K562 (cell line): ENCODE results near the gene AOC1. TPM values are rescaled to one million over a fixed set of nuclear protein-coding genes. Genes with fewer than 3 reads are reported as not detected.

Source experiments
- BHLHE40 ChIP-seq: IDR thresholded peaks from 2 replicates; pipeline ENCODE4 v1.6.1; 2011; ENCODE audit warnings: low read length, improper control_type of control experiment
- FOXA3 ChIP-seq, 2 experiments: fragments of 450-650 bp in 1 of 2; sonication (generic) in 1 of 2; formaldehyde crosslinking; IDR thresholded peaks in 1 of 2; conservative IDR thresholded peaks in 1 of 2; 2 replicates each; pipeline versions ENCODE4 v1.4.0 to v1.8.0; 2020 to 2022; ENCODE audit warnings: mild to moderate bottlenecking in 2 of 2, missing genetic modification reagents in 1 of 2
- FOXJ3 ChIP-seq: sonication (generic); formaldehyde crosslinking; IDR thresholded peaks from 2 replicates; pipeline ENCODE4 v1.4.0; 2020; ENCODE audit warnings: mild to moderate bottlenecking, missing genetic modification reagents
- HDAC1 ChIP-seq, 2 experiments: fragments of 450-650 bp; IDR thresholded peaks; 2 replicates each; pipeline ENCODE4 v1.6.1; 2016 to 2017; ENCODE audit warnings: inconsistent platforms in 1 of 2, mild to moderate bottlenecking in 1 of 2, moderate library complexity in 1 of 2
- HMG20B ChIP-seq: fragments of 250-450 bp; sonication (Bioruptor Pico); IDR thresholded peaks from 2 replicates; pipeline ENCODE4 v1.5.0; 2021; ENCODE audit warnings: mild to moderate bottlenecking
- RAD21 ChIP-seq, 2 experiments: fragments of 250-450 bp in 1 of 2; fragments of 450-650 bp in 1 of 2; sonication (Bioruptor Pico) in 1 of 2; formaldehyde crosslinking in 1 of 2; IDR thresholded peaks in 1 of 2; conservative IDR thresholded peaks in 1 of 2; 2 replicates each; pipeline versions ENCODE4 v1.4.0 to v1.8.0; 2020 to 2022; ENCODE audit warnings: mild to moderate bottlenecking in 2 of 2, moderate library complexity in 1 of 2
- ZNF384 ChIP-seq: IDR thresholded peaks from 2 replicates; pipeline ENCODE4 v1.6.1; 2012; ENCODE audit warnings: low read depth, low read length, improper control_type of control experiment
- ZNF41 ChIP-seq: fragments of 250-450 bp; sonication (Bioruptor Pico); conservative IDR thresholded peaks from 2 replicates; pipeline ENCODE4 v1.4.0; 2020; ENCODE audit warnings: mild to moderate bottlenecking
- polyA plus RNA-seq, 8 experiments: library from polyadenylated mRNA; depleted of rRNA in 4 of 8; stranded (reverse) in 5 of 8; unstranded in 3 of 8; fragments of >200 nt; fragmentation: Nextera tagmentation in 2 of 8; fragmentation: Illumina TruSeq in 1 of 8; extraction: Ambion mirVana in 2 of 8; extraction: Trizol in 1 of 8; gene quantifications; 2 replicates each; pipeline versions ENCODE4 v1.2.1 to v1.2.3, GENCODE V29; 2011 to 2014; ENCODE audit warnings: inconsistent platforms in 1 of 8, missing spikeins in 1 of 8
- total RNA-seq, 7 experiments: library from RNA; depleted of rRNA in 6 of 7; stranded (reverse); fragments of >200 nt in 6 of 7; fragmentation: Illumina TruSeq in 2 of 7; extraction: Trizol in 2 of 7; gene quantifications; 2 replicates each; pipeline versions ENCODE4 v1.2.1 to v1.2.3, GENCODE V29; 2011 to 2021; ENCODE audit warnings: low replicate concordance in 1 of 7
- TF ChIP-seq, protein P1 (sequence below): fragments of 250-450 bp; sonication (Bioruptor Pico); IDR thresholded peaks from 2 replicates; pipeline ENCODE4 v1.4.0; 2020; ENCODE audit warnings: mild to moderate bottlenecking, moderate library complexity, borderline replicate concordance
- TF ChIP-seq, protein P2 (sequence below): sonication (generic); formaldehyde crosslinking; IDR thresholded peaks from 2 replicates; pipeline ENCODE4 v1.9.0; 2022; ENCODE audit warnings: mild to moderate bottlenecking, missing genetic modification reagents
- TF ChIP-seq, protein P3 (sequence below): sonication (generic); formaldehyde crosslinking; IDR thresholded peaks from 2 replicates; pipeline ENCODE4 v1.8.1; 2023; ENCODE audit warnings: mild to moderate bottlenecking, missing genetic modification reagents
- TF ChIP-seq, protein P4 (sequence below), 2 experiments: fragments of 450-650 bp; conservative IDR thresholded peaks; 2 replicates each; pipeline ENCODE4 v1.6.1; 2017; ENCODE audit warnings: mild to moderate bottlenecking in 2 of 2, moderate library complexity in 2 of 2
- TF ChIP-seq, protein P5 (sequence below), 2 experiments: fragments of 150-350 bp in 1 of 2; IDR thresholded peaks; 2 replicates each; pipeline ENCODE4 v1.6.1; 2012 to 2016; ENCODE audit warnings: low read depth in 2 of 2, low read length in 2 of 2, mild to moderate bottlenecking in 1 of 2, moderate library complexity in 1 of 2

The AOC1 gene
- total and polyA plus RNA-seq, 9 of the 15 experiments (the other 6 are each of a cell fraction or from before 2014, with no cell fraction given): not detected

DNA sequence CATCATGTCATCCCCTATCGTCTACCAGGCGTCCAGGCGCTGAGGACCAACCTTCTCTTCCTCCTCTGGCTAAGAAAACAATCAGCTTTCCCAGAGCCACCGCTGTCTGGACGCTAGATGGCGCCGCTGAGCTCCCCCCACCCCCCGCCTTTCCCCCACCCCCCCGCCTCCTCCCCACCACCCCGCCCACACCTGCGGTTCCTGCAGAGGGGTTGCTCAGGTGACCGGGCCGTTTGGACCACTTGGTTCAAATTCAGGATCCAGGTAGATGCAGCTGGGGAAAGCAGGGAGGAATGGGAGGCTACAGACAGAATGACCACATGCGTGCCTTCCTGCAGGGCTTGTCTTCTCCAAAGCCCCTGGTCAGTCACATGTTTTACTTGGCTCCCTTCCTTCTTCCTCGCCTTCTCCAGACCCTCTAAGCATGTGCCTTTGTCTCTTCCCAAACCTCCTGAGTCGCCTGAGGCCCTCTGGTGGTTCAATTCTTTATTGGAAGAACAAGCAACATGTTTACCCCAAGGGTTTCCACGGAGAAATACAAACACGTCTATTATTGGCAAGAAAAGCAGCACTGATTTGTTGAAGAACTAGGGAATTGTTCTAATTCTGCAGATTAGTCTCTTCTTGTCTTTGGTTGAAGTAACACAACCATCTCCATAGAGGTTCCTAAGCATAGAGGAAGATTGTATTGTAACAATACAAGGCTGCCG is 24.7 kb downstream of the AOC1 start (continued):
- TF ChIP-seq, protein P1, sequence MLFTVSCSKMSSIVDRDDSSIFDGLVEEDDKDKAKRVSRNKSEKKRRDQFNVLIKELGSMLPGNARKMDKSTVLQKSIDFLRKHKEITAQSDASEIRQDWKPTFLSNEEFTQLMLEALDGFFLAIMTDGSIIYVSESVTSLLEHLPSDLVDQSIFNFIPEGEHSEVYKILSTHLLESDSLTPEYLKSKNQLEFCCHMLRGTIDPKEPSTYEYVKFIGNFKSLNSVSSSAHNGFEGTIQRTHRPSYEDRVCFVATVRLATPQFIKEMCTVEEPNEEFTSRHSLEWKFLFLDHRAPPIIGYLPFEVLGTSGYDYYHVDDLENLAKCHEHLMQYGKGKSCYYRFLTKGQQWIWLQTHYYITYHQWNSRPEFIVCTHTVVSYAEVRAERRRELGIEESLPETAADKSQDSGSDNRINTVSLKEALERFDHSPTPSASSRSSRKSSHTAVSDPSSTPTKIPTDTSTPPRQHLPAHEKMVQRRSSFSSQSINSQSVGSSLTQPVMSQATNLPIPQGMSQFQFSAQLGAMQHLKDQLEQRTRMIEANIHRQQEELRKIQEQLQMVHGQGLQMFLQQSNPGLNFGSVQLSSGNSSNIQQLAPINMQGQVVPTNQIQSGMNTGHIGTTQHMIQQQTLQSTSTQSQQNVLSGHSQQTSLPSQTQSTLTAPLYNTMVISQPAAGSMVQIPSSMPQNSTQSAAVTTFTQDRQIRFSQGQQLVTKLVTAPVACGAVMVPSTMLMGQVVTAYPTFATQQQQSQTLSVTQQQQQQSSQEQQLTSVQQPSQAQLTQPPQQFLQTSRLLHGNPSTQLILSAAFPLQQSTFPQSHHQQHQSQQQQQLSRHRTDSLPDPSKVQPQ: 0 out of 2 replicates have a peak, but pooled peaks have one; percentile 44
- TF ChIP-seq HDAC1 (IDR thresholded peaks at IDR 0.05): peak in 1 of 2 experiments; percentile 67; a peak in 1 of 4 replicates
- peak; percentile 55 for TF ChIP-seq BHLHE40
- TF ChIP-seq, protein P2, sequence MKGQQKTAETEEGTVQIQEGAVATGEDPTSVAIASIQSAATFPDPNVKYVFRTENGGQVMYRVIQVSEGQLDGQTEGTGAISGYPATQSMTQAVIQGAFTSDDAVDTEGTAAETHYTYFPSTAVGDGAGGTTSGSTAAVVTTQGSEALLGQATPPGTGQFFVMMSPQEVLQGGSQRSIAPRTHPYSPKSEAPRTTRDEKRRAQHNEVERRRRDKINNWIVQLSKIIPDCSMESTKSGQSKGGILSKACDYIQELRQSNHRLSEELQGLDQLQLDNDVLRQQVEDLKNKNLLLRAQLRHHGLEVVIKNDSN (CRISPR knock-in tag): peak; percentile 36; the same call in 1 of the 2 replicates
- TF ChIP-seq HMG20B: no peak
- peak; percentile 46 to 64 for TF ChIP-seq RAD21 (CRISPR knock-in tag; conservative IDR thresholded peaks at IDR 0.05 in 1 of 2, IDR thresholded peaks at IDR 0.05 in 1 of 2)
- 0 out of 2 replicates have a peak, but pooled peaks have one; percentile 9 for TF ChIP-seq ZNF41 (CRISPR knock-in tag)
- TF ChIP-seq, protein P3, sequence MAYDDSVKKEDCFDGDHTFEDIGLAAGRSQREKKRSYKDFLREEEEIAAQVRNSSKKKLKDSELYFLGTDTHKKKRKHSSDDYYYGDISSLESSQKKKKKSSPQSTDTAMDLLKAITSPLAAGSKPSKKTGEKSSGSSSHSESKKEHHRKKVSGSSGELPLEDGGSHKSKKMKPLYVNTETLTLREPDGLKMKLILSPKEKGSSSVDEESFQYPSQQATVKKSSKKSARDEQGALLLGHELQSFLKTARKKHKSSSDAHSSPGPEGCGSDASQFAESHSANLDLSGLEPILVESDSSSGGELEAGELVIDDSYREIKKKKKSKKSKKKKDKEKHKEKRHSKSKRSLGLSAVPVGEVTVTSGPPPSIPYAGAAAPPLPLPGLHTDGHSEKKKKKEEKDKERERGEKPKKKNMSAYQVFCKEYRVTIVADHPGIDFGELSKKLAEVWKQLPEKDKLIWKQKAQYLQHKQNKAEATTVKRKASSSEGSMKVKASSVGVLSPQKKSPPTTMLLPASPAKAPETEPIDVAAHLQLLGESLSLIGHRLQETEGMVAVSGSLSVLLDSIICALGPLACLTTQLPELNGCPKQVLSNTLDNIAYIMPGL (CRISPR knock-in tag): 0 out of 2 replicates have a peak, but pooled peaks have one; percentile 47
- TF ChIP-seq, protein P4, sequence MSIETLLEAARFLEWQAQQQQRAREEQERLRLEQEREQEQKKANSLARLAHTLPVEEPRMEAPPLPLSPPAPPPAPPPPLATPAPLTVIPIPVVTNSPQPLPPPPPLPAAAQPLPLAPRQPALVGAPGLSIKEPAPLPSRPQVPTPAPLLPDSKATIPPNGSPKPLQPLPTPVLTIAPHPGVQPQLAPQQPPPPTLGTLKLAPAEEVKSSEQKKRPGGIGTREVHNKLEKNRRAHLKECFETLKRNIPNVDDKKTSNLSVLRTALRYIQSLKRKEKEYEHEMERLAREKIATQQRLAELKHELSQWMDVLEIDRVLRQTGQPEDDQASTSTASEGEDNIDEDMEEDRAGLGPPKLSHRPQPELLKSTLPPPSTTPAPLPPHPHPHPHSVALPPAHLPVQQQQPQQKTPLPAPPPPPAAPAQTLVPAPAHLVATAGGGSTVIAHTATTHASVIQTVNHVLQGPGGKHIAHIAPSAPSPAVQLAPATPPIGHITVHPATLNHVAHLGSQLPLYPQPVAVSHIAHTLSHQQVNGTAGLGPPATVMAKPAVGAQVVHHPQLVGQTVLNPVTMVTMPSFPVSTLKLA (conservative IDR thresholded peaks at IDR 0.05): peak; percentile 54 to 72; a peak in 3 of 4 replicates
- no peak for TF ChIP-seq ZNF384
- TF ChIP-seq FOXJ3 (CRISPR knock-in tag): peak; percentile 99
- TF ChIP-seq FOXA3 (CRISPR knock-in tag; conservative IDR thresholded peaks at IDR 0.05 in 1 of 2, IDR thresholded peaks at IDR 0.05 in 1 of 2): 0 out of 4 replicates have a peak, but pooled peaks of 1 of the 2 experiments have one; percentile 15
- TF ChIP-seq, protein P5, sequence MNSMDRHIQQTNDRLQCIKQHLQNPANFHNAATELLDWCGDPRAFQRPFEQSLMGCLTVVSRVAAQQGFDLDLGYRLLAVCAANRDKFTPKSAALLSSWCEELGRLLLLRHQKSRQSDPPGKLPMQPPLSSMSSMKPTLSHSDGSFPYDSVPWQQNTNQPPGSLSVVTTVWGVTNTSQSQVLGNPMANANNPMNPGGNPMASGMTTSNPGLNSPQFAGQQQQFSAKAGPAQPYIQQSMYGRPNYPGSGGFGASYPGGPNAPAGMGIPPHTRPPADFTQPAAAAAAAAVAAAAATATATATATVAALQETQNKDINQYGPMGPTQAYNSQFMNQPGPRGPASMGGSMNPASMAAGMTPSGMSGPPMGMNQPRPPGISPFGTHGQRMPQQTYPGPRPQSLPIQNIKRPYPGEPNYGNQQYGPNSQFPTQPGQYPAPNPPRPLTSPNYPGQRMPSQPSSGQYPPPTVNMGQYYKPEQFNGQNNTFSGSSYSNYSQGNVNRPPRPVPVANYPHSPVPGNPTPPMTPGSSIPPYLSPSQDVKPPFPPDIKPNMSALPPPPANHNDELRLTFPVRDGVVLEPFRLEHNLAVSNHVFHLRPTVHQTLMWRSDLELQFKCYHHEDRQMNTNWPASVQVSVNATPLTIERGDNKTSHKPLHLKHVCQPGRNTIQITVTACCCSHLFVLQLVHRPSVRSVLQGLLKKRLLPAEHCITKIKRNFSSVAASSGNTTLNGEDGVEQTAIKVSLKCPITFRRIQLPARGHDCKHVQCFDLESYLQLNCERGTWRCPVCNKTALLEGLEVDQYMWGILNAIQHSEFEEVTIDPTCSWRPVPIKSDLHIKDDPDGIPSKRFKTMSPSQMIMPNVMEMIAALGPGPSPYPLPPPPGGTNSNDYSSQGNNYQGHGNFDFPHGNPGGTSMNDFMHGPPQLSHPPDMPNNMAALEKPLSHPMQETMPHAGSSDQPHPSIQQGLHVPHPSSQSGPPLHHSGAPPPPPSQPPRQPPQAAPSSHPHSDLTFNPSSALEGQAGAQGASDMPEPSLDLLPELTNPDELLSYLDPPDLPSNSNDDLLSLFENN (IDR thresholded peaks at IDR 0.05; ENCODE audit: low read depth in 2 of 2, low read length in 2 of 2): no peak
